NCI-H524 treated with DMSO at 0.1 percent for 48 hours (cell line): ENCODE measurements around the gene ARMC7.
"Not testable (repeated sequence)": the region's sequence is repeated elsewhere in the genome, so short reads cannot be mapped to it uniquely, and the experiment has no call there.

Experiments used
- DNase-seq: peaks from one replicate; lab custom pipeline; 2025; lab: John Stamatoyannopoulos, UW

ARMC7 gene

DNA sequence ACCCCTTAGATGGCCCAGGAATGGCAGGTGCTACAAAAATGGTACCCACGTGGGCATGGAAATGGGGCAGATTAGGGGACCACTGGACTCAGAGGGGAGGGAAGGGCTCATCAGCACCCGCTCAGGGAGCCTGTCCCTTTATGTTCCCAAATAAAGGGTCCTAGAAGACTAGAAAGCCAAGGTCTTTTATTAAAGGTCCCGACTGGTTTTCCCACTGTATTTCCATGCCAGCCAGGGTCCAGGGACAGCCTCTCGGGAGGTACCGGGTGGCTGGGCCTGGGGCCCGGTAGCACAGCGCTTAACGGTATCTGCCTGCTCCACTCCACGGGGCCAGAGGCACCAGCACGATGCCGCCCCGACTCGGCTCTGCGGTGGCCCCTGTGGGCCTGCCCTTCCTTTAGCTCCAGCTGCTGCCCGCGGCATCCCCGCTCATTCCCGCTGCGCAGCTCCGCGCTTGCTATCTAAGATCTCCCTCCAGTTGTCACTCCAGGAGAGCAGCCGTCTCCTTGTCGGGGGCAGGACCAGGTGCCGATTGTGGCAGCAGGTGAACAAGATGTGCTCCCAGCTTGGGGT lies 20.4 kb downstream of the ARMC7 start:
- DNase-seq, result no peak

DNA sequence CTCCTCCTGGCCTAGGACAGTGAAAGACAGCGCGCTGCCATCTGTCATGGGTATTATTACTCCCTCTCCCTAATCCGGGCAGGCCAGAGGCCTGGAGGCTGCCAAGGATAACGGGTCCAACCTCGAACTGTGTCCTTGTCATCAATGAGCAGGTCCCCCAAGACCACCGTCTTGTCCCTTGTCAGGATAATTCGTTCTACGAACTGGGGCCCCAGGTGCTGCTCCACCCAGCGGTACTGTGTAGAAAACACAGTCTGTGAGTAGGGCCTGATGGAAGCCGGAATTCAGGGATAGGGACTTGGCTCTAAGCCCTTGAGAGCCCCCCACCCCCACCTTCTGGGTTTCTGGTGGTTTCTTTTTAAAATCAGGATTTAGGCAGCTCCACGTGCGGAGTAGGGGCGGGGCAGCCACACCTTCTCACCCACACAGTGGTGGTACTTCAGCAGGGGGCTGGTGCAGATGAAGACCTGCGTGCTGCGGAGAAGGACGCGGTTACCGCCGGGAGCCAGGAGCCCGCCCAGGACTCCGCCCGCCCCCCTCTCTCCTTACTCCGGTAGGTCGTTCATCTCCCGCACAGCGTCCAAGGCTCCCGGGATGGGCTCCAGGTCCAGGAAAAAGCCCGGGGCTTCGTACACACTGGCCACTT lies 21.0 kb downstream of the ARMC7 start:
- DNase-seq, result peak; percentile 99

DNA sequence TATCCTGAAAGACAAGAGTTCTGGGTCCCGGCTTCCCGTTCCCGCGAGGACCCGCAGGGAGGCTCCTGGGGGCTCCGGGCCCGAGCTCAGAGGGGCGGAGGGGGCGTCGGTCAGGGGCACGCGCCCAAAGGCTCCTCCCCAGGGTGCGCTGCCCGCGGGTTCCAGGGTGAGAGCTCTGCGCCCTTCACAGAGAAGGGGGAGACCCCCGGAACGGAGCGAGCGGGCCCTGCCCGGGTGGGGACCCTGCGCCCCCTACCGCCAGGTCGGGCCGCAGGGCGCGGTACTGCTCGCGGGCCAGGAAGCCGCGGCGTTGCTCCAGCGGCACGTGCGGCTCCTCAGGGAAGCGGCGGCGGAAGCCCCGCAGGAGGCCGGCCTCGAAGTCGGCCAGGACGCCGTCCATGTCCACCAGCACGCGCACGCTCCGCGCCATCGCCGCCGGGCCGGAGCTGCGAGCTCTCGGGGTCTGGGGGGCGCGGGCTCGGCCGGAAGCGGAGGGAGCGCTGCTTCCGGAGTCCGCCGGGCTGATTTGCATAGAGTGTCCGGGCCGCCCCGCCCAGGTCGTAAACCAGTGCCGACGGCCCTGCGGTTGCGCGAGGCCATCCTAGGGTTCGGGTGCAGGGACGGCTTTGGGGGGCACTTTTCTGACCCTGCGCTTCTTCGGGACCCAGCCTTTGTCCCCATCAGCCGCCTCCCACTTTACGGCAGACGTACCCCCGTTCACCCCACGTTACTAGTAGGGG lies 21.7 kb downstream of the ARMC7 start, which contains the start of gene NT5C:
NT5C (minus strand) TSS at position 465 of the 740 bp plus-strand sequence; CDS start at position 430, 35 bp downstream.
- peak; percentile 50 for DNase-seq

DNA sequence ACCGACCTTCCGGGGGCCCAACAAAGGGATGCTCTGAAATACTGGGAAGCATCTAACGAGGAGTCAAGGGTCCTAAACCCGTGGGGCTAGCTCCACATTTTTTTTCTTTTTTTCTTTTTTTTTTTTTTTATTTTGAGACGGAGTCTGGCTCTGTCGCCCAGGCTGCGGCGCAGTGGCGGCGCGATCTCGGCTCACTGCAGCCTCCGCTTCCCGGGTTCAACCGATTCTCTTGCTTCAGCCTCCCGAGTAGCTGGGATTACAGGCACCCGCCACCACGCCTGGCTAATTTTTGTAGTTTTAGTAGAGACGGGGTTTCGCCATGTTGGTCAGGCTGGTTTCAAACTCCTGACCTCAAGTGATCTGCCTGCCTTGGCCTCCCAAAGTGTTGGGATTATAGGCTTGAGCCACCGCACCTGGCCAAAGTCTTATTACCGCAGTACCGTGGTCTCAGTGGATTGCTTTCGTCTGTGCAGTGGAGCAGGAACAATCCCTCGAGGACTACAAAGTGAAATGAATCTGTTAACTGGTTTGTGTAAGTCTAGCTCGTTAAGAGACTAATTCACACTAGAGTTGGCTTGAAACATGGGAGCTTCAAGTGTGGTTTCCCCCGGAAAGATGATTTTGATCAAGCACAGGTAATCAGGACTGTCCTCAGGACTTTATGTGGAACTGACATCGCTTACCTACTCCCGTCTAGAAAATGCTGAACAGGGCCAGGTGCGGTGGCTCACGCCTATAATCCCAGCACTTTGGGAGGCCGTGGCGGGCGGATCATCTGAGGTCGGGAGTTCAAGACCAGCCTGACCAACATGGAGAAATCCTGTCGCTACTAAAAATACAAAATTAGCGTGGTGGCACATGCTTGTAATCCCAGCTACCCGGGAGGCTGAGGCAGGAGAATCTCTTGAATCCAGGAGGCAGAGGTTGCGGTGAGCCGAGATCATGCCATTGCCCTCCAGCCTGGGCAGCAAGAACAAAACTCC lies 22.5 kb downstream of the ARMC7 start:
- not testable (repeated sequence) for DNase-seq

DNA sequence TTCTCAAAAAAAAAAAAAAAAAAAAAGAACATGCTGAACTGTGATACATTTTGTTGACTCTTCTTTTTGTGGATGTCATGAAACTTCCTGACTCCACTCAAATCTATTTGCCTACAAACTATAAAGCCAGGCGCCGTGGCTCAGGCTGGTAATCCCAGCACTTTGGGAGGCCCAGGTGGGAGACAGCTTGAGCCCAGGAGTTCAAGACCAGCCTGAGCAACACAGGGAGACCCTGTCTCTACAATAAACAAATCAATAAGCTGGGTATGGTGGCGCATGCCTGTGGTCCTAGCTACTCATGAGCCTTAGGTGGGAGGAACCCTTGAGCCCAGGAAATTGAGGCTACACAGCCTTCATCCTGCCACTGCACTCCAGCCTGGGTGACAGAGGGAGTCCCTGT lies 23.2 kb downstream of the ARMC7 start:
- no peak for DNase-seq

DNA sequence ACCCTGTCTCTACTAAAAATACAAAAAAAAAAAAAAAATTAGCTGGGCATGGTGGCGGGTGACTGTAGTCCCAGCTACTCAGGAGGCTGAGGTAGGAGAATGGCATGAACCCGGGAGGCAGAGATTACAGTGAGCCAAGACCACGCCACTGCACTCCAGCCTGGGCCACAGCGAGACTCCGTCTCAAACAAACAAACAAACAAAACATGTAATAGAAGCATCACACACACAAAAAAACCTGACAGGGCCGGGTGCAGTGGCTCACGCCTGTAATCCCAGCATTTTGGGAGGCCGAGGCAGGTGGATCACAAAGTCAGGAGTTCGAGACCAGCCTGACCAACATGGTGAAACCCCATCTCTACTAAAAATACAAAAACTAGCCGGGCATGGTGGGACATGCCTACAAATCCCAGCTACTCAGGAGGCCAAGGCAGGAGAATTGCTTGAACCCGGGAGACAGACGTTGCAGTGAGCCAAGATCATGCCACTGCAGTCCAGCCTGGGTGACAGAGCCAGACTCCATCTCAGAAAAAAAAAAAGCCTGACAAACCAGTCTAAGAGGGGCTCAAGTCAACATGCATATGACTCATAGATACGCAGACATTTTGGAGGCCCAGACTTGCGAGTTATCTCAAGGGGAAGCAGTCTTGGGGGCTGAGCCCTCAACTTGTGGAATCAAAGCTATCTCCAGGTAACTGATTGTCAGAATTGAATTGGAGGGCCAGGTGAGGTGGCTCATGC lies 24.0 kb downstream of the ARMC7 start:
- DNase-seq, result not testable (repeated sequence)

DNA sequence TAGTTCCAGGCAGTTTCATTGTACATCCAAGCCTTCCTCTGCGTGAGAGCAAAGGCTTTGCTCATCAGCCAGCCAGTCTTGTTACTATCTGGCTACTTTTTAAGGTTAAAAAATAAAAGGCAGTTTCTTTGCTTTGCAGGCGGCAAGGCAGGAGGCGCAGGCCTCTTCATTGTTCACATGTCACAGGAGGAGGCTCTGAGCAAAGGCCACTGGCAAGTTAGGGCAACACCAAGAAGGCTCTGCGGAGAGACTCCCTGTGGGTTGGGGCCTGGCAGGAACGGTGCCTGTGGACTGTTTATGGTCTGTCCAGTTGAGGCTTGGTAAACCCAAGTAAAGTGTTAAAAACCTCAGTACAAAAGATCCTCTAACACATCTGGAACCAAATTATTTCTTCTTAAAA lies 25.7 kb downstream of the ARMC7 start:
- no peak for DNase-seq

DNA sequence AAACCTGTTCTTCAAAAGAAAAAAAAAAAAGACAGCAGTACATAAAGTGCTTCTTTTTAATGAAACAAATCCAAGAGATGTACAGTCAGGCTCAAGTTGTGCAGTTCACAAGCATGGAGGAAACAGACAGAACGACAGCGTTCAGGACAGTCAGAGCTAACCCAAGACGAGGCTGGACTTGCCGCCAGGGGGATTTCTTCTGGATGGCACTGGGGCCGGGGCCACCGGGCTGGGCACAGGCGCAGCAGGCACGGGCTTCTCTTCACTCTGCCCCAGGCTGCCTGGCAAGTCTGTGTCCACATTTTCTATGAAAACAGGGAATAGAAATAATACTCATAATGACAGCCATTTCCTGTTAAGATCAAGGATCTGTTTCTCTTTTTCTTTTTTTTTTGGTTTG lies 26.2 kb downstream of the ARMC7 start:
- DNase-seq, result no peak

DNA sequence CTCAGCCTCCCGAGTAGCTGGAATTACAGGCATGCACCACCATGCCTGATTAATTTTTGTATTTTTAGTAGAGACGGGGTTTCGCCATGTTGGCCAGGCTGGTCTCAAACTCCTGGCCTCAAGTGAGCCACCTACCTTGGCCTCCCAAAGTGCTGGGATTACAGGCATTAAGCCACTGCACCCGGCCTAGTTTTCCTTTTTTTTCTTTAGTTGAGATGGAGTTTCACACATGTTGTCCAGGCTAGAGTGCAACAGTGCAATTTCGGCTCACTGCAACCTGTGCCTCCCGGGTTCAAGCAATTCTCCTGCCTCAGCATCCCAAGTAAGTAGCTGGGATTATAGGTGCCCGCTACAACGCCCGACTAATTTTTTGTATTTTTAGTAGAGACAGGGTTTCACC lies 28.0 kb downstream of the ARMC7 start:
- not testable (repeated sequence) for DNase-seq

DNA sequence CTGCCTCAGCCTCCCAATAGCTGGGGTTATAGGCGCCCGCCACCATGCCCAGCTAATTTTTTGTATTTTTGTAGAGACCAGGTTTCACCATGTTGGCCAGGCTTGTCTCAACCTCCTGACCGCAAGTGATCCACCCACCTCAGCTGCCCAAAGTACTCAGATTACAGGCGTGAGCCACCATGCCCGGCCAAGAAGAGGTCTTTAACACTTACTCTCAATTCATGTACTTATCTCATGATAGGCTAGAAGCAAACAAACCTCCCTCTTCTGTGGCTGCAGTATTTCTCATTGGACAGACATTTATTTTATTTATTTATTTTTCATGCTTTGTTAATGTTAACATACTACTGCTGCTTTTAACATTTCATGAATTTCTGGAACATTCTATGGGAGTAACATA lies 28.8 kb downstream of the ARMC7 start:
- no peak for DNase-seq

DNA sequence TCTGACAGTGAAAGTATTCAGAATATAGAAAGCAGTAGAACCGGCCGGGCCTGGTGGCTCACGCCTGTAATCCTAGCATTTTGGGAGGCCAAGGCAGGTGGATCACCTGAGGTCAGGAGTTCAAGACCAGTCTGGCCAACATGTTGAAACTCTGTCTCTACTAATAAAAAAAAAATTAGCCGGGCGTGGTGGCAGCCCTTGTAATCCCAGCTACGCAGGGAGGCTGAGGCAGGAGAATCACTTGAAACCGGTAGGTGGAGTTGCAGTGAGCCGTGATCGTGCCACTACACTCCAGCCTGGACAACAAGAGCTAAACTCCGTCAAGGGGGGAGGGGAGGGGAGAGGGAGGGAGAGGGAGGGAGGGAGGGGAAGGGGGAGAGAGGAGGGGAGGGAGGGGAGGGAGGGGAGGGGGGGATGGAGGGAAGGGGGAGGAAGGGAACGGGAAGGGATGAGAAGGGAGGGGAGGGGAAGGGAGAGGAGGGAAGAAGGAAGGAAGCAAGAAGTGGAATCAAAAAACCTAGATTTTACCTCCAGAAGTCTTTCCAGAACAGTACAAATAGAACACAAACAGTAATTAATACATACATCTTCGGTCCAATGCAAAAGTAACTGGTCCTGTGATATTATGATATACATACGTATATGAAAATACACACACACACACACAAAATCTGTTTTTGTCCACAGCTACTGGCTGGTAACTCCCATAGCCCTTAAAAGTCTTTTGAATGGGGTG lies 32.6 kb downstream of the ARMC7 start:
- no peak for DNase-seq

DNA sequence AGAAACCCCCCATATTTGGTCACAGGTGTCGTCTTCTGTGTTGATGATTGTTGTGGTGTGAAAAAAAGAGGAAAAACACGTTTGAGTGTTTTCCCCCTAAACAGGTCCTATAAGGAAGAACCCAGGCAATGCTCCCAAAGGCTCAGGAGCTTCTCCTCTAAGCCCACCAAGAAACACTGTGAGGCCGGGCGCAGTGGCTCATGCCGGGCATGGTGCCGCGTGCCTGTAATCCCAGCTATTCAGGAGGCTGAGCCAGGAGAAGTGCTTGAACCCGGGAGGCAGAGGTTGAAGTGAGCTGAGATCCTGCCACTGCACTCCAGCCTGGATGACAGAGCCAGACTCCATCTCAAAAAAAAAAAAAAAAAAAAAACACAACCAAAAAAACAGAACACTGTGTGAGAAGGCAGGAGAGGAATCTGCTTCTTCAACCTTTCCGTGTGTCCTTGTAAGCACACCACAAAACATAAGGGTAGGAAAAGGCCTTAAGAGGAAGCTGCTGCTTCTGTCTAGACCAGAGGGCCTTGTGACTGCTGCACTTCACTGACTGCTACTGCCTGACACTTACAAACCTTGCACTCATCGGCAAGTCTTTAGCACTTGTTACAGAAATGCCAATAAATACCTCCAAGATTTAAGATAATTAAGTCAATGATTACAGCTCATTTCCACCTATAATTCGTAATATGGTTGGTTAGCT lies 35.2 kb downstream of the ARMC7 start:
- no peak for DNase-seq

DNA sequence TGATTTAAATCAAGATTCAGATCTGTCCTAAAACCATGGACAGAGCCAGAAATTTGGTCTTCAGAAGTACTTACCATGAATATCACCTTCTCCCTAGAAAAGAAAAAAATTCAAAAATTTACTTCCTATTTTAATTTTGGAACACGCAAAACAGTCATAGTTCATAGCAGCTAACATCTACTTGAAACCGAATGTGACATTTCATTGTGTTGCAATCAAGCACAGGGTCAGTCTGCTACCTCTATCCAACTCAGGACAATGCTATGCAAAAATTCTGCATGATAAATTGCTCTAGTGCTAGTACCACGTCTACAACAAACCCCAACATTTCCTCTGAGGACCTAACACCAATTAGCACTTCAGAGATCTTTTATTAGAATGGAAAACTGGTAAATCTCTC lies 36.8 kb downstream of the ARMC7 start:
- DNase-seq, result no peak

DNA sequence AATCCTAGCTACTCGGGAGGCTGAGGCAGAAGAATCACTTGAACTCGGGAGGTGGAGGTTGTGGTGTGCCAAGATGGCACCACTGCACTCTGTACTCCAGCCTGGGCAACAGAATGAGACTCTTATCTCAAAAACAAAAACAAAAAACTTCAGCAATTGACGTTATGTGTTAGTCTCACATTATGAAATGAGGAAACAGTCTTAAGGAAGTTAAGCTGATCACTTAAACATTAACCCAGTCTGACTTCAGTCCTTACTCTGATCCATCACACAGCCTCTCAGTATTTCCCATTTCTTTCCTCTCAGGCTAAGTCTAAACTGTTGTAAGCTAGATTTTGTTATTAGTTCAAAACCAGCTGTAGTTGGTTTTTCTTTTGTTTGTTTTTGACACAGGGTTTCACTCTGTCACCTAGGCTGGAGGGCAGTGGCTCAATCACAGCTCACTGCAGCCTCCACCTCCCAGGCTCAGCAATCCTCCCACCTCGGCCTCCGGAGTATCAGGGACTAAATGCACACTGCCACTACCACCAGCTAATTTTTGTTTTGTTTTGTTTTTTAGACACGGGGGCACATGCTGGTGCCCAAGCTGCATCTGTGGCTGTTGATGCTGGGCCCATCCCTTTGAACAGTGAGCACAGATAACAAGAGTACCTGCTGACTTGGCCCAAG lies 38.2 kb downstream of the ARMC7 start:
- DNase-seq, result no peak

DNA sequence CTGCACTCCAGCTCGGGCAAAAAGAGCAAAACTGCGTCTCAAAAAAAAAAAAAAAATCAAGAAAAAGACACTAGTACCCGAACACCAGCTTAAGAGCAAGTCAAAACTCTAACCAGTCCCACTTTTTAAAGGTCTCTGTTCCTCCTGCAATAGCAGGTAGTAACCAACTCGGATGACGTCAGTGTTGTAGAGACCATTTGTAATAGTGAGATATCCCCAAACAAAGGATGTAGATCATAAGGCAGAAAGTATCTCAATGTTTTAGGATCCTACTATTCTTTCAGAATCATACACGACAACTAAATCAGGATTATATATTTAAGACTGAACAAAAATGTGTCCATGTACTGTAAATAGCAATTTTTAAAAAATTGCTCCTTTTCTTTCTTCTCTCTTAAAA lies 42.2 kb downstream of the ARMC7 start:
- DNase-seq, result peak; percentile 11

DNA sequence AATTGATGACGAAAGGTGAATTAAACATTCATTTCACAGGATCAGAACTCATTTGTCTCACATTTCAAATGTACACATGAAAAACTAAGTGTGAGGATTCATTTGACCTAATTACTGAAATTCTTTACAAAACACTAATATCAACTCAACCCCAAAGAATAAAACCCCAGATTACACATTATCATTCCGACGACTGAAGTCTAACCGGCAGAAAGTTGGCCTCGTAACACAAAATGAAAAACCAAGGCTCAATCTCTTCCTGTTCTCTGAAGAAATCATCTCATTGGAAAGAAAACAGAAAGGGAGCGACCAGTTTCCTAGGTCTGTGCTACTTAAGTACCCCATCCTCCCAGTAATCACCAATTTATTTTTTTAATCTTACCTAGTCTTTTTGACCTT lies 42.8 kb downstream of the ARMC7 start:
- no peak for DNase-seq

DNA sequence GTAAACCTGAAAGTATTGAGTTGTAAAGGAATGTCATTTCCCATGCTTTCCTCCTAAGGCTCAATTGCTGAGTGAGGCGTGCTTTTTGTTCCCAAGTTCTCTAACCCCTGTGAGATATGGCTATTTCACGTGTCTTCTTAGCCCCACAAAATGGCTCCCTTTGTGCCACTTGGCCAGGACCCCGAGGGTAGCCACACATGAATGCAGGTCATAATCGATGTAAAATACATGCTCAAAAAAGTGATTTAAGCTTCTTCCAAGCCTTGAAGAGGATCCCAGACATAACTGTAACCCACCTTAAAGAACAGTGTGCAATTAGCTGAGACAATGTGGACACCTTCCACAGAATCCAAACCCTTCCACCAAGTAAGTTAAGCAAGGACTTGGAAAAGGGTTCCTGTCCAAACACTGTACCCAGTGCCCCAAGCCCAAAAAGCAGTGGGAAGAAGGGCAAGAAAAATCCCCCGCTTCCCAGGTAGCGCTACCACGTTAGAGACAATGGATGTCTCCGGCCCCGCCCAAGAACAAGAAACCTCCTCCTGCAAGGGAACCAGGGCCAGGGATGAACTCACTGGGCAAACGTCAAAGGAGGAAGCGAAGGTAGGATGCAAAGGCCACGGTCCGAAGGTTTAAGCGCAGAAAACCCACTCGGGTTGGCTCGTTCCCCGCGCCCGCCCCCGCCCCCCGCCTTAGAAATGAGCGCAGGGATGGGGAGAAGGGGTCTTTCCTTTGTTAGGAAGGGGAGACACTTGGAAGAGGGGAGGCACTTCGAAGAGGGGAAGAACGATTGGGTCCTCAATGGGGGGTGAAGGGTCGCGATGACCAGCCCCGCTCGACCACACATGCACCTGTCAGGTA lies 43.4 kb downstream of the ARMC7 start:
- DNase-seq, result peak; percentile 18

DNA sequence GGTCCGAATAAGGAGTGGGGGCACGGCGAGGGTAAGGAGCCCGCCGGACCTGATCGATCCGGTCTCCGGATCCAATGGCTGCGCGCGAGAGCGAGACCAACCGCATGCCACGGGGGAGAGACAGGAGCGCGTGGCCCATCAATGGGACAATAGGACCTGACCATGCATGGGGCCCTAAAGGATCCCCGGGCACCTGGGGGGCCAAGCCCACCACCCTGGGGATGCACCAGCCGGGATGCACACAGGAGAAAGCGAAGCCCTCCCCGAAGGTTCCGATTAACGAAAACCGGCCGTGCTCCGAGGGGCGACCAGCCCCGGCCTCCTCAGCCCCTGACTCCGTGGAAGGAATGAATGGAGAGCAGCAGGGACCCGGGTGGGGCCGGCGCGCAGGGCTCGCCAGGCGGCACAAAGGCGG lies 44.0 kb downstream of the ARMC7 start:
- no peak for DNase-seq
